HL-60 (cell line): ENCODE results near the gene FAM234A.

Experiments
- POLR2AphosphoS5 ChIP-seq: IDR thresholded peaks from 2 replicates; pipeline ENCODE4 v1.6.1; 2012; ENCODE audit warnings: low read depth
- TF ChIP-seq, protein P1 (sequence below): IDR thresholded peaks from one replicate; pipeline ENCODE4 v1.5.1; 2011; ENCODE audit warnings: low read length, control low read depth, inconsistent platforms; ENCODE audit not compliant: insufficient read depth

DNA sequence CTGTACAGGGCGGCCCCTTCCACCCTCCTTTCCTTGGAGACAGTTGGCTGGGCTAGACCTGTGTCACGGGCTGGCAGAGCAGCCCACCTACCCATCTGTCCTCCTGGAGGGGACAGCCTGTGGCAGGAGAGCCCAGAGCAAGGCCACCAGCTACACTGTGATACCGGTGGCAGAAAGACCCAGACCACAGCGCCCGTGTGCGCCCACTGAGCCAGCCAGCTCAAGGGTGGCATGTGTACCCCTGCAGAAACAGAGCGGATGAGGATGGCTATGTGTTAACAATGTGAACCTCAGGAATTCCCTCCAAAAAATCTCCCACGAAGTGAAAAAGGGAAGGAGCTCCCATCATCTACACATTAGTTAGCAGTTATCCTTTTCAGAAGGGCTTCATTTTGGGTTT, 47.3 kb upstream of the FAM234A start:
- TF ChIP-seq, protein P1, sequence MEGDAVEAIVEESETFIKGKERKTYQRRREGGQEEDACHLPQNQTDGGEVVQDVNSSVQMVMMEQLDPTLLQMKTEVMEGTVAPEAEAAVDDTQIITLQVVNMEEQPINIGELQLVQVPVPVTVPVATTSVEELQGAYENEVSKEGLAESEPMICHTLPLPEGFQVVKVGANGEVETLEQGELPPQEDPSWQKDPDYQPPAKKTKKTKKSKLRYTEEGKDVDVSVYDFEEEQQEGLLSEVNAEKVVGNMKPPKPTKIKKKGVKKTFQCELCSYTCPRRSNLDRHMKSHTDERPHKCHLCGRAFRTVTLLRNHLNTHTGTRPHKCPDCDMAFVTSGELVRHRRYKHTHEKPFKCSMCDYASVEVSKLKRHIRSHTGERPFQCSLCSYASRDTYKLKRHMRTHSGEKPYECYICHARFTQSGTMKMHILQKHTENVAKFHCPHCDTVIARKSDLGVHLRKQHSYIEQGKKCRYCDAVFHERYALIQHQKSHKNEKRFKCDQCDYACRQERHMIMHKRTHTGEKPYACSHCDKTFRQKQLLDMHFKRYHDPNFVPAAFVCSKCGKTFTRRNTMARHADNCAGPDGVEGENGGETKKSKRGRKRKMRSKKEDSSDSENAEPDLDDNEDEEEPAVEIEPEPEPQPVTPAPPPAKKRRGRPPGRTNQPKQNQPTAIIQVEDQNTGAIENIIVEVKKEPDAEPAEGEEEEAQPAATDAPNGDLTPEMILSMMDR = no peak
- TF ChIP-seq POLR2AphosphoS5 = no peak
